ENCODE measurements around the gene CSNK1G2.

The CSNK1G2 gene

DNA sequence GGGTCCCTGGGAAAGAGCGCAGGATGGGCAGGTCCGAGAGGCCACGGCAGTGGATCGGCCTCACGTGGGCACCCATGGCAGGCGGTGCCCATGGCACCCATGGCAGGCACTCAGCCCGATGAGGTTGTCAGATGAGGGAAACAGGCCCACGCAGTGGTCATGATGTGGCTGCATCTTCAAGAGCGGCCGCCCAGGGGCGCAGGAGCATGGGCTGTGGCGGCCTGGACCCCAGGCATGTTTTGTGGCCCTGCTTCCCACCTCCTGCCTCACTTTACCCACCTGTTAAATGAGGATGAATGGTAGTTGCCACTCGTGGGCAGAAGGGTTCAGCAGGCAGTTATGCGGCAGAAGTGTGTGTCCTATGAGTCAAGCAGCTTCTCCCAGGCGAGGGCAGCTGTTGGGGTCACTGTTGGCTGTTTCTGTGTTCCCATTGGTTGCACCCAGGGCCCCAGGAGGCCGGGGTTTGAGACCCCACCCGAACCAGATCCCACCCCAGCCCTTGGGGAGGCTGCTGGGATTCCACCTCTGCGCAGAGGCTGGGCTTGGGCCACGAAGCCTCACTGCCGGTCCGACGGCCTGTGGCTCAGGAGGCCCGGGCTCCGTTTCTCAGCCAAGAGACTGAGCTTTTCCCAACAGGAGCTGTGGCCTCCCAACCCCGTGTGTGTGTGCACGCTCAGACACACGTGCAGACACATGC, 30.0 kb downstream of the CSNK1G2 start:
- no peak for TF ChIP-seq PATZ1 (CRISPR knock-in tag; IDR thresholded peaks at IDR 0.05; ENCODE audit: borderline replicate concordance)
- no peak for TF ChIP-seq RARB (CRISPR knock-in tag; IDR thresholded peaks at IDR 0.05)
- TF ChIP-seq ARNTL (CRISPR knock-in tag; IDR thresholded peaks at IDR 0.05; ENCODE audit: borderline replicate concordance, low read depth): no peak

DNA sequence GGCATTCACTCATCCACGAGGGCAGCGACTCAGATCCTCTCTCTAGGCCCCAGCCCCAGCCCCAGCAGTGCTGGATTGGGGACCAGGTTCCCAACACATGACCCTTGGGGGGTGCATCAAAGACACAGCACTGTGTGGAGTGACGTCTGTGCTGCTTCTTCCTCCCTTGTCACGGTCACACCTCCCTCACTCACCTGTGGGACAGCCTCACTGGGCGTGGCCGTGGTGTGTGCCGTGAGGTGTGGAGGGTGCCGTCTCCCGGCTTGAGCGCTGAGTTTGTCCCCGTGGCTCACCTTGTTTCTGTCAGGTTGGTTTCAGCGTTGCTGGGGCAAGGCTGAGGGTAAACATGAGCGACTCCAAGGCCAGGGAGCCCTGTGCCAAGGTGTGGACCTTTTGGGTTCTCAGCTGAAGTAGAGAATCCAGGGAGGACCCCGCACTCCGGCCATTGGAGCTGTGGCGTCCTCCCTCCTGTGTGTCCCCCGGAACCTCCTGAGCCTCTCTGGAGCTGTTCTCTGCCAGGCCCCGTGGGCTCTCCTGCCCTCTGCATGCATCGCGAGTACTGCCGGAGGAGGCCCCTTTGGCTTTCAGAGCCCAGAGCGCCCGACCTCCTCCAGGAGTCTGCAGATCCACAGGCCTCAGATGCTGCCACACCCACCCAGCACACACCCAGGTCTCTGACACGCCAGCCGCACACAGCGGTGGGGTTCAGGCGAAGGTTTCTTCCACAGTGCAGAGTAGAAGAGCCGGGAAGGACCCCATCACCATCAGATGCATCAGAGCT, 33.6 kb downstream of the CSNK1G2 start:
- TF ChIP-seq, protein P1, sequence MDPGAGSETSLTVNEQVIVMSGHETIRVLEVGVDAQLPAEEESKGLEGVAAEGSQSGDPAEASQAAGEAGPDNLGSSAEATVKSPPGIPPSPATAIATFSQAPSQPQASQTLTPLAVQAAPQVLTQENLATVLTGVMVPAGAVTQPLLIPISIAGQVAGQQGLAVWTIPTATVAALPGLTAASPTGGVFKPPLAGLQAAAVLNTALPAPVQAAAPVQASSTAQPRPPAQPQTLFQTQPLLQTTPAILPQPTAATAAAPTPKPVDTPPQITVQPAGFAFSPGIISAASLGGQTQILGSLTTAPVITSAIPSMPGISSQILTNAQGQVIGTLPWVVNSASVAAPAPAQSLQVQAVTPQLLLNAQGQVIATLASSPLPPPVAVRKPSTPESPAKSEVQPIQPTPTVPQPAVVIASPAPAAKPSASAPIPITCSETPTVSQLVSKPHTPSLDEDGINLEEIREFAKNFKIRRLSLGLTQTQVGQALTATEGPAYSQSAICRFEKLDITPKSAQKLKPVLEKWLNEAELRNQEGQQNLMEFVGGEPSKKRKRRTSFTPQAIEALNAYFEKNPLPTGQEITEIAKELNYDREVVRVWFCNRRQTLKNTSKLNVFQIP (CRISPR knock-in tag; IDR thresholded peaks at IDR 0.05; ENCODE audit: borderline replicate concordance, low read depth): no peak
- TF ChIP-seq ZNF8 (CRISPR knock-in tag; IDR thresholded peaks at IDR 0.05) (no peak), ZNF565 (CRISPR knock-in tag; conservative IDR thresholded peaks at IDR 0.05; ENCODE audit: low read depth) (no peak), TCF4 (CRISPR knock-in tag; IDR thresholded peaks at IDR 0.05; ENCODE audit: borderline replicate concordance) (no peak), ZFP3 (CRISPR knock-in tag; IDR thresholded peaks at IDR 0.05) (no peak), PPARA (CRISPR knock-in tag; IDR thresholded peaks at IDR 0.05; ENCODE audit: borderline replicate concordance) (no peak), GLIS3 (CRISPR knock-in tag; IDR thresholded peaks at IDR 0.05) (no peak), RARB (CRISPR knock-in tag; IDR thresholded peaks at IDR 0.05) (no peak), ESRRG (CRISPR knock-in tag; IDR thresholded peaks at IDR 0.05) (no peak), ZNF70 (CRISPR knock-in tag; IDR thresholded peaks at IDR 0.05) (no peak), CSDC2 (CRISPR knock-in tag; IDR thresholded peaks at IDR 0.05) (no peak), OSR1 (CRISPR knock-in tag; IDR thresholded peaks at IDR 0.05) (no peak)
- TF ChIP-seq, protein P2, sequence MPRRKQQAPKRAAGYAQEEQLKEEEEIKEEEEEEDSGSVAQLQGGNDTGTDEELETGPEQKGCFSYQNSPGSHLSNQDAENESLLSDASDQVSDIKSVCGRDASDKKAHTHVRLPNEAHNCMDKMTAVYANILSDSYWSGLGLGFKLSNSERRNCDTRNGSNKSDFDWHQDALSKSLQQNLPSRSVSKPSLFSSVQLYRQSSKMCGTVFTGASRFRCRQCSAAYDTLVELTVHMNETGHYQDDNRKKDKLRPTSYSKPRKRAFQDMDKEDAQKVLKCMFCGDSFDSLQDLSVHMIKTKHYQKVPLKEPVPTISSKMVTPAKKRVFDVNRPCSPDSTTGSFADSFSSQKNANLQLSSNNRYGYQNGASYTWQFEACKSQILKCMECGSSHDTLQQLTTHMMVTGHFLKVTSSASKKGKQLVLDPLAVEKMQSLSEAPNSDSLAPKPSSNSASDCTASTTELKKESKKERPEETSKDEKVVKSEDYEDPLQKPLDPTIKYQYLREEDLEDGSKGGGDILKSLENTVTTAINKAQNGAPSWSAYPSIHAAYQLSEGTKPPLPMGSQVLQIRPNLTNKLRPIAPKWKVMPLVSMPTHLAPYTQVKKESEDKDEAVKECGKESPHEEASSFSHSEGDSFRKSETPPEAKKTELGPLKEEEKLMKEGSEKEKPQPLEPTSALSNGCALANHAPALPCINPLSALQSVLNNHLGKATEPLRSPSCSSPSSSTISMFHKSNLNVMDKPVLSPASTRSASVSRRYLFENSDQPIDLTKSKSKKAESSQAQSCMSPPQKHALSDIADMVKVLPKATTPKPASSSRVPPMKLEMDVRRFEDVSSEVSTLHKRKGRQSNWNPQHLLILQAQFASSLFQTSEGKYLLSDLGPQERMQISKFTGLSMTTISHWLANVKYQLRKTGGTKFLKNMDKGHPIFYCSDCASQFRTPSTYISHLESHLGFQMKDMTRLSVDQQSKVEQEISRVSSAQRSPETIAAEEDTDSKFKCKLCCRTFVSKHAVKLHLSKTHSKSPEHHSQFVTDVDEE (CRISPR knock-in tag; IDR thresholded peaks at IDR 0.05): no peak
- no peak for ATAC-seq

More for the DNA sequence above, 30.0 kb downstream of the CSNK1G2 start:
- no peak for ATAC-seq

- TF ChIP-seq, protein P3, sequence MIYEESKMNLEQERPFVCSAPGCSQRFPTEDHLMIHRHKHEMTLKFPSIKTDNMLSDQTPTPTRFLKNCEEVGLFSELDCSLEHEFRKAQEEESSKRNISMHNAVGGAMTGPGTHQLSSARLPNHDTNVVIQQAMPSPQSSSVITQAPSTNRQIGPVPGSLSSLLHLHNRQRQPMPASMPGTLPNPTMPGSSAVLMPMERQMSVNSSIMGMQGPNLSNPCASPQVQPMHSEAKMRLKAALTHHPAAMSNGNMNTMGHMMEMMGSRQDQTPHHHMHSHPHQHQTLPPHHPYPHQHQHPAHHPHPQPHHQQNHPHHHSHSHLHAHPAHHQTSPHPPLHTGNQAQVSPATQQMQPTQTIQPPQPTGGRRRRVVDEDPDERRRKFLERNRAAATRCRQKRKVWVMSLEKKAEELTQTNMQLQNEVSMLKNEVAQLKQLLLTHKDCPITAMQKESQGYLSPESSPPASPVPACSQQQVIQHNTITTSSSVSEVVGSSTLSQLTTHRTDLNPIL (CRISPR knock-in tag; IDR thresholded peaks at IDR 0.05; ENCODE audit: low read depth): no peak
- TF ChIP-seq RARB (CRISPR knock-in tag; IDR thresholded peaks at IDR 0.05) (no peak), TOX (CRISPR knock-in tag; IDR thresholded peaks at IDR 0.05; ENCODE audit: borderline replicate concordance) (no peak), CSDC2 (CRISPR knock-in tag; IDR thresholded peaks at IDR 0.05) (no peak), ARNTL (CRISPR knock-in tag; IDR thresholded peaks at IDR 0.05; ENCODE audit: borderline replicate concordance, low read depth) (no peak), ZFP30 (CRISPR knock-in tag; IDR thresholded peaks at IDR 0.05) (no peak), SNAI2 (CRISPR knock-in tag; IDR thresholded peaks at IDR 0.05) (no peak), PPARA (CRISPR knock-in tag; IDR thresholded peaks at IDR 0.05; ENCODE audit: borderline replicate concordance) (no peak), TCF4 (CRISPR knock-in tag; IDR thresholded peaks at IDR 0.05; ENCODE audit: borderline replicate concordance) (no peak), OSR1 (CRISPR knock-in tag; IDR thresholded peaks at IDR 0.05) (no peak), ZNF8 (CRISPR knock-in tag; IDR thresholded peaks at IDR 0.05) (no peak), ZC3H10 (CRISPR knock-in tag; IDR thresholded peaks at IDR 0.05) (no peak), ZNF565 (CRISPR knock-in tag; conservative IDR thresholded peaks at IDR 0.05; ENCODE audit: low read depth) (no peak), PATZ1 (CRISPR knock-in tag; IDR thresholded peaks at IDR 0.05; ENCODE audit: borderline replicate concordance) (no peak), BACH2 (CRISPR knock-in tag; IDR thresholded peaks at IDR 0.05; ENCODE audit: borderline replicate concordance) (no peak)
- TF ChIP-seq, protein P2 (CRISPR knock-in tag; IDR thresholded peaks at IDR 0.05): no peak
- TF ChIP-seq, protein P1 (CRISPR knock-in tag; IDR thresholded peaks at IDR 0.05; ENCODE audit: borderline replicate concordance, low read depth): no peak
- ATAC-seq: no peak
Measured at GRCh38 chr19:1975162-1975480, 34.1 kb downstream of the CSNK1G2 start.

Measured in SK-N-SH treated with all-trans-retinoic acid at 6 μM for 48 hours (cell line).